Central memory CD4-positive, alpha-beta T cell (primary cell): ENCODE data around the gene PPIE.
"Not testable (repeated sequence)": the region's sequence is repeated elsewhere in the genome, so short reads cannot be mapped to it uniquely, and the experiment has no call there.

ENCODE experiments used
- DNase-seq: peaks from one replicate; pipeline ENCODE4 v3.0.0; 2022

PPIE gene

DNA sequence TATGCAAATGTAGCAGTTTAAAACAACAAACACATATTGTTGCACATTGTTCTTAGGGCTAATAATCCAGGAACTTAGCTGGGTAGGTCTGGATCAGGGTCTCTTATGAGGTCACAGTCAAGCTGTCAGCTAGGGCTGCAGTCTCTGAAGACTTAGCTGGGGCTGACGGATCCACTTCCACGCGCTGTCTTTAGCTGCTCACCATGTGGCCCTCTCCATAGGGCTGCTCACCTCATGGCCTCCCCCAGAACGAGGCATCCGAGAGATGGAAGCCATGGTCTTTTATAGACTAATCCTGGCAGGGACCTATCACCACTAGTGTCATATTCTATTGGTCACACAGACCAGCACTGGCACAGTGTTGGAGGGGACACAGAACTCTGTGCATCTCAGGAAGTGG is 41.1 kb downstream of the PPIE start:
- DNase-seq, result no peak

GRCh38 chr1:39781349-39781715 is 42.6 kb downstream of the PPIE start:
- no peak for DNase-seq

DNA sequence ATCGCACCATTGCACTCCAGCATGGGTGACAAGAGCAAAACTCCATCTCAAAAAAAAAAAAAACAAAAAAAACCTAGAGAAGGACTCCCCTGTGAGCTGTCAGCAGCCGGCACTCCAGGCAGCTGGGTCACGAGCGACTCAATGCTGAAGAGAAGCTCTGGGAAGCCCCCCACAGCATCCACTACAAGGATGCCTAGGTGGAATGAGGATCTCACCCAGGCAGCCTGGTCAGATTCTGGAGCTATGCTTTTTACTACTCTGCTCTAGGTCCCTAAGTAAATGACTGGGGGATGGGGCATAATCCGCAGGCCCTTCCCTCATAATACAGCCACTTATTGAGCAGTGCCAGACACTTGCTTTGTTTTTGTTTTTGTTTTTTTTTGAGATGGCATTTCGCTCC is 43.4 kb downstream of the PPIE start:
- DNase-seq, result no peak

- not testable (repeated sequence) for DNase-seq
Measured at GRCh38 chr1:39782685-39783084, 44.0 kb downstream of the PPIE start.

DNA sequence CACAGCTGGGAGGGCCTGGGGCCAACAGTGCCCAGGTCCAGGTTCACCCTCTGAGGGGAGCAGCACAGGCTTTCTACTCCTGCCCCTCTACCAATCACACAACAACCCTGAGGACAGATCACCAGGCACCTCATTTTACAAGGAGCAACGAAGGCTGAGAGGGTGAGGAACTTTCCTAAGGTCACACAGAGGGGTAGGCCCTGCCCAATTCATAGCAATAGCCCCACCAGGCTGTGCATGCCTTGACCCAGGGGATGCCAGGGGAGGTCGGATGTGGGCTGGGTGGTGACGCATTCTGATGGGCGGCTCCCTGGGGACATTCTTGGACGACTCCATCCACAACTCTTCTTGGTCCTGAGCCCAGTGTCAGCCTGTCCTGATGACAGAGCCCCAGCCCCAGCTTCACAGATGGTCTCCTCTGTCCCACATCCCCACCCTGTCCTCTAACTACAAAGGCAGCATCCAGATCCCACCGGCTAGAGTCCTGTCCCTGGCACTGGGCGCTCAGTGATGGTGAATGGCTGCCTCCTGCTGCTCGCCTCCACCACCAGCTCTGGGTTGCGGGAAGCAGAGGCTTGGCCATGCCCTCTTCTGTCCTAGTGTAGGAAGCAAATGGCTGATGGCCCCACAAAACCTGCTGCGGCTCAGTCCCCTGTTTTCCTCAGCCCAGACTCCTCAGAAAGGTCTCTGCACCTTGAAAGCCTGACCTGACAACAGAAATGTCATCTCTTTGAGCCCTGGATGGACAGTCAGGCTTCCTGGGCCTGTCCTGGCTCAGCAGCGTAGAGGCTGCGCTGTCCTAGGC is 47.8 kb downstream of the PPIE start:
- not testable (repeated sequence) for DNase-seq

DNA sequence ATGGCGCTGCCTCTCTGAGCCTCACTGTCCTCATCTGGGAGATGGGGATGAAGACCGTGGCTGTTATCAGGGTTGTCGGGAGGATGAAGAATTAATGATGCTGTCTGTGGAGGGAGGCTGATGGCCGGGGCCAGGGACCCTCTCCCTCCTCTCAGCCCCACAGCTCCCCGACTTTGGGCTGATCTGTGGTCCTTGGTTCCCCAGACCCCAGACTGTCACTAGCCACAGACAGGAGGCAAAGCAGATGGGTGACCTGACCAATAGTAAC is 48.4 kb downstream of the PPIE start:
- not testable (repeated sequence) for DNase-seq

- no peak for DNase-seq
Measured at GRCh38 chr1:39787468-39787867, 48.8 kb downstream of the PPIE start.

DNA sequence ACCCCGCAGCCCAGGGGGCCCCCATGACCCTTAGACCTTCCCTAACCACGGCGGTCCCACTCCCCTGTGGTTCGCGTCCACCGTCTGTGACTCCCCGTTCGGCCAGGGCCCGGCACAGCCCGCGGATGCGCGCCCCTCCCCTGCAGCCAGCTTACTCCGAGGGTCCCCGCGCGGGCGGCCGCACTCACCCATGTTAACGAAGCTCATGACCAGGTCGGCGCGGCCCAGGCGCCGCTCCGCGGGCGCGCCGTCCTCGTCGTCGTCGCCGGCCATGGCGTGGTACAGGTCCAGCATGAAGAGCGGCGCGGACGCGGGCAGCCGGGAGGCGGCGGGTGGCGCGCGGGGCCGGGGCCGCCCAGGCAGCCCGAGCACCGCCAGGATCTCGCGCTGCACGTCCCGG is 49.3 kb downstream of the PPIE start:
- not testable (repeated sequence) for DNase-seq

DNA sequence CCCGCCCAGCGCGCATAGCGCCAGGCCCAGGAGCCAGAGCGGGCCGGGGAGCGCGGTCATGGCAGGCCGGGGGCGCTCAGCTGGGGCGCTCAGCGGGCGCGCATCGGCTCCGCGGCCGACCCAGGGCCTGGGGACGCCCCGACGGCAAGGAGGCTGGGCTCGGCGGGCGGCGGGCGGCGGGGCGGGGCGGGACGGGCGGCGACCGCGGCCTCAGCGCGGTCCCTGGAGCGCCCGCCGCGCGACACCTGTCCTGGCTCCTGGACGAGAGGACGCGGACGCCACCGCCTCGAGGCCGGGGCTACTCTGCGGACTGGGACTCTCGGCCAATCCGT is 49.7 kb downstream of the PPIE start:
- DNase-seq, result no peak

DNA sequence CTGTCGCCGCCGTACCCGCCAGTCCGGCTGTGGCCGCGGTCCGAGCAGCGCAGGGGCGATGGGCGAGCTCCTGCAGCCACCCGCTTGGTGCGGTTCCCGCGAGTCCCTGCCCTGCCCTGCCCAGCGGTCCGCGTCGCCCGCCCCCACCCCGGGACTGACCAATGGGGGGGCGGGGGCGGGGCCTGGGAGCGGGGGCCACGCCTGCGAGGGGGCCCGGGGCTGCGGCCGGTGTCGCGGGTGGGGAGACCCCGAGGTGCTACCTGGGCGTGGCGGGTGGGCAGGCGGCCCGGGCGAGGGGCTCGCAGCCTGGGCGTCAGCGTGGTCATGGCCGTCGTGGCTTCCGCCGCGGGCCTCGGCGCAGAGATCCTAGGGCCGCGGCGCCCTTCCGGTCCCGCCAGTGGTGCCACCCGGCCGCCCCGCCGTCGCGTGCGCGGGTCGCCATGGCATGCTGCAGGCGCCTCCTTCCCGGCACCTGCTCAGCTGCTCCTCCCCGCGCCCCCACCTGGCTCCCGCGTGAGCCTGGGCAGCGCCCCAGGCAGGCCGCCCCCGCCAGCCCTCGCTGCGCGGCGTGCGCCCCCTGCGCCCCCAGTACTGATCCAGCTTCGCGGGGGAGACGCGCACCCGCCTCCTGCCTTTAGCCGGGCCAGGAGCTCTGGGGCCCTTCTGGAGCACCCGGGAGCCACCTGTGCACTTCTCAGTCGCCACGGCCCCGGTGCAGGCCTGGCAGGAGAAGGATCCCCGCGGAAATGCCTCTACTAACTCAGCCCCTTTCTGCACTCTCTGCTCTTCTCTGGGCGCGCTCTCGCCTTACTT is 50.3 kb downstream of the PPIE start, which contains the start of gene BMP8B:
Gene BMP8B, minus strand, starts transcription at position 108 of the 813 bp plus-strand sequence. CDS start 380 bp downstream, outside the sequence.
- DNase-seq, result peak; percentile 28

DNA sequence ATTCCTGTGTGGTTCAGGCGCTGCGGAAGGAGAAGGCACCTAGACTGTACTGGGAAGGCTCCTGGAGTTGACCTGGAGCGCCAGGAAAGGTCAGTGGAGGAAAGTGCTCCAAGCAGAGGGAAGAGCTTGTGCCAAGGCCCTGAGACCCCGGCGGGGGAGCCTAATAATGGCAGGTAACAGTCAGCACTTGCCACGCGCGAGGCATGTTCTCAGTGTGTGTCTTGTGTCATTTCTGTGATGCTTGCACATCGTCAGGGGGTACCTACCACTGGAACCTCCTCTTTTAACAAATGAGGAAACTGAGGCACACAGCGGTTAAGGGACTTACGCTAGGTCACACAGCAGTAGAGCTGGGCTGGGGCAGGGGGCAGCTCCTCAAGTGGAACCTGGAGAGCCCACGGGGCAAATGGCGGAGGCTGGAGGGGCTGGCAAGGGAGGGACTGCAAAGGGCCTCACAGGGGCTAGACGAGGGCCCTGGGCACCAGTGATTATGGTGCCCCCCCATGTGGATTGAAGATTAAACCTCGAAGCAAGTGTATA is 51.0 kb downstream of the PPIE start:
- no peak for DNase-seq

DNA sequence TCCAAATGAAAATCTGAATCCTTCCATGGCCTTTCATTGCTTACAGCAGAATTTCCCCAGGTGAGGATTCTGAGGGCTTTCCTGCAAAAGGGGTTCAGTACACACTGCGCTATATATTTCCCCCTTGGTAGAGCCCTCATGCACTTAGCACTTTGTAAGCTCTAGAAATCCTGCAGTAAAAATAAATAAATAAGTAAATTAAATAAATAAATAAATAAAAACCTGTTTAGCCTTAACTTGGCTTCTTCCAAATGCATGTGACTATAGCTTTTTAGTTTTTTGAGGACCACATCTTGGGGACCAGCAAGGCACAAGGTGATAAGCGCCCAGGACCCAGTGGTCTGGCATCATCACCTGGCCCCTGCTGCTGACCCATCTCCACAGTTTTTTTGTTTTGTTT is 53.2 kb downstream of the PPIE start:
- DNase-seq, result no peak

DNA sequence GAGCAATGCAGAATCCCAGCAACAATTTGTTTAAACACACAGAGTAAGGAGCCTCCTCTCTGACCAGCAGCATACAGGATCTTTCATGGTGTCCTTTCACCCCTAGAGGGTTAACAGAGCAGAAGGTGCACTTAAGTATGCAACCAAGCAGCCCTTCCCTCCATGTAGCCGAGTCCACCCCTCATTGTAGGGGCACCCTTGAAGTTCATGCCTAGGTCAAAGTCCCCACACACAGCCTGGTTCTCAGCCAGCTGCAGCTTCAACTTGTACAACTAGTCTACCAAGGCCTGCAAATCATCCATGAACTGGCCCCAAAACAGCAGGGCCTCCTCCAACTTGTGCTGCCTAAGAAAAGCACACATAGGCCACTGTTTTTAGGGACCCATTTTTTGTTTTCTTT is 57.0 kb downstream of the PPIE start:
- no peak for DNase-seq

DNA sequence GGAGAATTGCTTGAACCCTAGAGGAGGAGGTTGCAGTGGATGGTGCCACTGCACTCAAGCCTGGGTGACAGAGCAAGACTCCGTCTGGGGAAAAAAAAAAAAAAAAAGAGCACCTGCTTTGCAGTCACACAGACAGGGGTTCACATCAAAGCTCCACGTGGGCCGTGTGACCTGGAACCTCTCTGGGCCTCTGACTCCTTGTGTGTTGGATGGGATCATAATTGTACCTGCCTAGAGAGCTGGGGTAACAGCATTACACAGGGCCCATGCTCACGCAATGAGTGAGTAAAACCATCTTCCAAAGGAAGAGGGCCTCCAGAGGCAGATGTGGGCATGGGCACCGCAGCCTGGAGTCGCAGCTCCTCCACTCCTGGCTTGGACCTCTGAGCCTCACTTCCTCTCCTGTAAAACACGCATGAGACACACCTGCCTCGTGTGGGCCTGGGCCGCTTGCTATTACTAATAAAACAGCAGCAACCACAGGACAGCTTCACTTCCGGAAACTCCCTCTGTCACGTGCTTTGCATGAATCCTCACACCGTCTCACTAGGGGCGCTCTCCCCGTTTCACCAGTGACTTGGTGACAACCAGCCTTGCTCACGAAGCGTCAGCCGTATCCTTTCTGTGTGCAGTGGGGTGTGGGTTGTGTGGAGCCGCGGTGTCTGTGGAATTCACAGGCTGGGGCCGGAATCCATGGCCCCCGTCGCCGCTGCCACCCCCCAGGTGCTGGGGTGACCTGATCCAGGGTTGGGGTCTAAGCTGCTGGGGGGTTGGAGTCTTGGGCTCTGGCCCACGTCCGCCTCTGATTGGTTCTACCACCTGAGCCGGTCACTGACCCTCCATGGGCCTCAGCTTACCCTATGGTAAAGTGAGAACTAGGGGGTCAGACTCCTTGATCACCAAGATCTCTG is 60.4 kb downstream of the PPIE start:
- peak; percentile 87 for DNase-seq

DNA sequence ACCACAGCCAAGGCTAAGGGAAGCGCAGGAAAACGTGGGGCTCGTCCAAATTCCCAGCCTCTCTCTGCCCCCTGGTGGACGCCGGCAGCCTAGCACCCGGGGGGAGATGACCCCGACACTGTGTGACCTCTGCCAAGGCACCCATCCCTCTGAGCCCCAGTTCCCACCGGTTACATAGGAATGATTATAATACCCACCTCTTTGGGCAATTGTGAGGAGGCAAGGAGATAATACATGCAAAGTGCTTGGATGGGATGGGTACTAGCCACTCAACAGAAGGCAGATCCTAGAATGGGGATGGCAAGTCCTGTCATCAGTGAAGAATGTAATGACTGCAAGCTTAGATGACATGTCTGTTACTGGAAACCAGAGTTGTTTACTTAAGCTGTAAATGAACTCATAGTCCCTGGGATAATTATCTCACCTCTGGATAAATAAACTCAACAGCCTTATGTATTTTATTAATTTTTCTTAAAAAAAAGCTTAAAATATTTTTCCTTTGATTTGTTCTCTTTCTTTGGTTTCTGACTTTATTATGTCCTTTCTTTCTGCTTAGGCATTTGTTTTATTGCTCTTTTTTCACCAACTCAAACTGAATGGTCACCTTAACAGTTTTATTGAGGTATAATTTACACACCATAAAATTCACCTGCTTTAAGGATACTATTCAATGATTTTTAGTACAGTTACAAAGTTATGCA is 61.2 kb downstream of the PPIE start:
- peak; percentile 52 for DNase-seq

DNA sequence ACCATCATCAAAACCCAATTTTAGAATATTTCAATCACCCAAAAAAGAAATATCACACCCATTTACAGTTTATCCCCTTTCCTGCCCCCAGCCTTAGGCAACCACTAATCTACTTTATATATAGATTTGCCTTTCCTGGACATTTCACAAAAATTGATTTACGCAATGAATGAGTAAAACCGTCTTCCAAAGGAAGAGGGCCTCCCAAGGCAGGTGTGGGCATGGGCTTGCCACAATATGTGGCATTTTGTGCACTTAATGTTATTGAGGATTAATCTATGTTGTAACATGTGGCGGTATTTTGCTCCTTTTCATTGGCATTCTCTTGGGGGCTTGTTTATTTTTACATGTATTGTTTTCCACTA is 61.8 kb downstream of the PPIE start:
- DNase-seq, result no peak

- DNase-seq, result no peak
Measured at GRCh38 chr1:39802496-39803260, 64.0 kb downstream of the PPIE start.

DNA sequence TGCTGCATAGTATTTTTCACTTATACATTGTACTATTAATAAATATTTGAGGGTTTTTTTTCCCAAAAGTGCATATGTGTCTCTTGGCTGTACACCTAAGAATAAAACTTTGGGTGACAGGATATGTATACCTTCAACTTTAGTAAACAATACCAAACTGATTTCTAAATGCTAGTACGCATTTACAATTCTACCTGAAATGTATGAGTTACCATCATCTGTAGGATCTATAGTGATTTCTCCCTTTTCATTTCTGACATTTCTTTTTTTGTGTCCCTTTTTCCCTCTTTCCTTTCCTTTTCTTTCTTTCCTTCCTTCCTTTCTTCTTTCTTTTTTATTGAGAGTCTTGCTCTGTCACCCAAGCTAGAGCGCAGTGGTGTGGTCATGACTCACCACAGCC is 66.7 kb downstream of the PPIE start:
- DNase-seq, result no peak

DNA sequence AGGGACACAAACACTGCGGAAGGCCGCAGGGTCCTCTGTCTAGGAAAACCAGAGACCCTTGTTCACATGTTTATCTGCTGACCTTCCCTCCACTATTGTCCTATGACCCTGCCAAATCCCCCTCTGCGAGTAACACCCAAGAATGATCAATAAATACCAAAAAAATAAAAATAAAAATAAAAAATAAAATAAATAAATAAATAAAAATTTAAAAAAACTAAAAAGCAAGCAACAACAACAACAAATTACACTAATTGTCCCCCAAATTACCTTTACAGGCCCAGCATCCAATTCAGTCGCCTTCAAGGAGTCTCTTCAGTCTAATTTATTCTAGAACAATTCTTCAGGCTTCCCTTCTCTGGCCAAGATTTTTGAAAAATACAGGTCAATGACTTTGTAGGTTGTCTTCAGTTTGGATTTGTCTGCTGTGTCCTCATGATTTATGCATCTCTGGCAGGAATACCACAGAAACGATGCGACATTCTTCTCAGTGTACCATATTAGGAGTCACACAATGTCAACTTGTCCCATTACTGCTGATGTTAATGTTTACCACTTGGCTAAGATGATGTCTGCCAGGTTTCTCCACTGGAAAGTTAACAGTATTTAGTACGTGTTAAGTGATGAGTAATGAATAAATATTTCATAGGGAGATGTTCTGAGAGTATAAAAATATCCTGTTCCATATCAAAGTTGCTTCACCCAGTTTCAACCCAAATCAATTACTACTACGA is 70.3 kb downstream of the PPIE start:
- no peak for DNase-seq

DNA sequence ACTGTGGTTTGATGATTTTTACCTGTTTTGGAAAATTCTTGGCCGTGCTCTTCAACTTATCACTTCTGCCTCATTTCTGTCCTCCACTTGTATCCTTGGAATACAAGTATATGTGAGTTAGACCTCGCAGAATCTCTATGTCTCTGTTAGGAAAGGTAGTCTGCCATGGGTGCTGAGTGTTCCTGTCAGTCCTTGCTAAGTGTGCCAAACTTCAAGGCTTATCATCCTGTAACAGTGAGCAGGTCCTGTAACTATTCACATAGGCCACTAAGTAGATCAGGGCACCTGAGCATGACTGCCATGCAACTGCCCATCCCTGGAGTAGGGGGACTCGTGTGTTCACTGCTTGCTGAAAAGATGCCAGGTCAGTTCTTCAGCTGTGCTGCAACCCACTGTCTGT is 74.2 kb downstream of the PPIE start:
- DNase-seq, result no peak
